Mucosa of rectum (tissue), 2 donors: ENCODE results near the gene PIP5K1C.

Source experiments
- H3K27ac ChIP-seq, 2 donors: one replicate each; pipeline ENCODE4 v1.7.0; 2013; ENCODE audit warnings: inconsistent platforms in 2 of 2, low read depth in 2 of 2, low read length in 2 of 2
- H3K27me3 ChIP-seq, 2 donors: one replicate each; pipeline ENCODE4 v1.7.0; 2013; ENCODE audit warnings: low read length in 2 of 2; ENCODE audit not compliant: control insufficient read depth in 2 of 2, insufficient read depth in 2 of 2
- H3K36me3 ChIP-seq, 2 donors: one replicate each; pipeline ENCODE4 v1.7.0; 2013; ENCODE audit warnings: low read length in 2 of 2; ENCODE audit not compliant: control insufficient read depth in 2 of 2, insufficient read depth in 2 of 2
- H3K4me1 ChIP-seq, 2 donors: one replicate each; pipeline ENCODE4 v1.7.0; 2013; ENCODE audit warnings: low read length in 2 of 2, mild to moderate bottlenecking in 1 of 2; ENCODE audit not compliant: control insufficient read depth in 2 of 2, insufficient read depth in 2 of 2
- H3K4me3 ChIP-seq, 2 donors: one replicate each; pipeline ENCODE4 v1.7.0; 2013; ENCODE audit warnings: low read length in 2 of 2
- H3K9ac ChIP-seq, 2 donors: one replicate each; pipeline ENCODE4 v1.7.0; 2013; ENCODE audit warnings: low read length in 2 of 2, low read depth in 1 of 2, mild to moderate bottlenecking in 1 of 2
- H3K9me3 ChIP-seq, 2 donors: one replicate each; pipeline ENCODE4 v1.7.0; 2013; ENCODE audit warnings: low read length in 2 of 2; ENCODE audit not compliant: control insufficient read depth in 2 of 2
- donor health status: healthy.
- donor health status: Normal muscosa, but diverticular disease.

The PIP5K1C gene

DNA sequence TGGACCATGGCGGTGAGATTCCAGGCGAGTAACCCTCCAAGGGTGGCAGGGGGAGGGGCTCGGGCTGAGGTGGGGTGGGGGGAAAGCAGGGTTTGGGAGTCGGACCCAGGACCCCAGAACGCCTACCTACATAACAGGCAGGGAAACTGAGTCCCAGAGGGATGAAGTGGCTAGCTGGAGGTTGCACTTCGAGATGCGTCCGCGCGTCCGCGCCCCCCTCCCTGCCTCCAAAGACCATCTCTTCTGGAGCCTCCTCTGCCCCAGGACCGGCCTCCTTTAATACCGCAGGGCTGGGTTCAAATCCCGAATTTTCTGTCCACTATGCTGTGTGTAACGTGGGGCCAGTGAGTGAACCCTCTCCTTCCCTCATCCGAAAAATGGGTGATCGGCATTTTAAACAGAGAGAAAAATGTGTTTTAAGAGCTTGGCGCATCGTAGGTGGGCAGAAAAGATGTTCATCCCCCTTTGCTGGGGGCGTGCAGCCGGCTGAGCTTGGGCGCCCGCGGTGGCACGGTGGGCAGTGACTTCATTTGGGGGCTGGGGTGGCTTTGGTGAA is 21.7 kb upstream of the PIP5K1C start:
- Histone ChIP-seq H3K9ac (peak overlapping the region; percentile 84 to 93), H3K27me3 (peaks cover 0 to 6% of the 10 kb centered on the region in 2 donors), H3K36me3 (no peaks in the 10 kb centered on the region), H3K27ac (peak overlapping the region; percentile 91 to 94), H3K4me3 (peak overlapping the region; percentile 80 to 92), H3K4me1 (peaks cover 28 to 35% of the 10 kb centered on the region in 2 donors), H3K9me3 (no peaks in the 10 kb centered on the region)

DNA sequence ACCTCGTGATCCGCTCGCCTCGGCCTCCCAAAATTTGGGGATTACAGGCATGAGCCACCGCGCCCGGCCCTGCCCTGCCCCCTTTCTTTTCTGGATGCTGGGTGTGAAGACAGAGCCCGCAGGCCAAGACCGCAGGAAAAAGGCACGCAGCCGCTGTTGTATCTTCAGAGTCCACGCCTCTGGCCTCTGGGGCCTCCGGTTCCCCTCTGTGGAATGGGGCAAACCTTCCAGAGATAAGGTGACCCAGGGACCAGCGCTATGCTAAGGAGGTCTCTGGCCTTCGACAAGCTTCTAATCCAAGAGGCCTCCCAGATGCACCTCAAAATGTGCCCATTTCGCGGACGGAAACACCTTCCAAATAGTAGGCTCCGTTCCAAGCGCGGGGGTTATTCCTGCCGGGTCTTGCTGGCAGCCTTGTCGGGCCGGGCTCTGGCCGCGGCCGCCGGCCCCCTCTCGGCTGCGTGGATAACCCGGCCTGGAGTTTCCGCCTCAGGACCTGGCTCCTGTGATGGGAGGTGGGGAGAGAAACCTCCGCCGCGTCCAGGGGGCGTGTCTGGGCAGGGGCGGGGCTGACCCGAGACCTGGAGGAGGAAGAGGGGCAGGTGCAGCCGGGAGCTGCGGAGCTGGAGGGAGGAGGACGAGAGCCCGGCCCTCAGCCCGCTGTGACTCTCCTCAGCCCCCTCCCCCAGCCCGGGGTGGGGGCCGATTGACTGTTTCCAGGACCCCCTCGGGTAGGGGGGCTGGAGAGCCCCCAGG is 21.0 kb upstream of the PIP5K1C start:
- peak overlapping the region; percentile 84 to 93 for H3K9ac ChIP-seq
- H3K9me3 ChIP-seq, result no peaks in the 10 kb centered on the region
- peak overlapping the region; percentile 91 to 94 for H3K27ac ChIP-seq
- peaks cover 26 to 35% of the 10 kb centered on the region in 2 donors for H3K4me1 ChIP-seq
- peaks cover 0 to 6% of the 10 kb centered on the region in 2 donors for H3K27me3 ChIP-seq
- peak overlapping the region; percentile 80 to 92 for H3K4me3 ChIP-seq
- no peaks in the 10 kb centered on the region for H3K36me3 ChIP-seq

DNA sequence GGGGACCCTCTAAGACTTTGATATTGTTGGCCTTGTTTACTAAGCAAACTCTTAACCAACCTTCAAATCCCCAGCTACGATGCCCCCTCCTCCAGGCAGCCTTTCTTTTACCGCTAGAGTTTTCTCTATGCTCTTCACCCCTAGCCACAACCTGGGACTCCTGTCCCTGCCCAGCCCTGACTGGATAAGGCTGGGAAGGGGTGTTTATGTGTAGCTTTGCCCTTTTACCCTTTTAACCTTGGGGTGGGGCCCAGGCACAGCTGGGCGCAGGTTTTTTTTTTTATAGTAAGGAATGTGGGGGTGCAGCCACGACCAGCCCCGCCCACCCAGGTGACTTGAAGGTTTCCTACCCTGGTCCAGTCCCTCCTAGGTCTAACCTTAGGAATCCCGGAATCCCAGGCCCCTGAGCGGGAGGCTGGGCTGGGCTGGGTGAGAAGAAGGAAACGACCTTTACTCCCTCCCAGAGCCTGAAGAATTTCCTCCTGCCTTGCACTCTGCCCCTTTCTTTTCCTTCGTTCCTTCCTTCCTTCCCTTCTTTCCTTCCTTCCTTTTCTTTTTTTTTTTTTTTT is 20.2 kb upstream of the PIP5K1C start:
- Histone ChIP-seq H3K4me1 (peaks cover 22 to 30% of the 10 kb centered on the region in 2 donors), H3K9ac (peak overlapping the region in 1 of 2 donors; percentile 93), H3K27me3 (peaks cover 0 to 6% of the 10 kb centered on the region in 2 donors), H3K9me3 (no peaks in the 10 kb centered on the region), H3K36me3 (no peaks in the 10 kb centered on the region), H3K27ac (peak overlapping the region; percentile 91 to 94), H3K4me3 (peak overlapping the region; percentile 74 to 92)

DNA sequence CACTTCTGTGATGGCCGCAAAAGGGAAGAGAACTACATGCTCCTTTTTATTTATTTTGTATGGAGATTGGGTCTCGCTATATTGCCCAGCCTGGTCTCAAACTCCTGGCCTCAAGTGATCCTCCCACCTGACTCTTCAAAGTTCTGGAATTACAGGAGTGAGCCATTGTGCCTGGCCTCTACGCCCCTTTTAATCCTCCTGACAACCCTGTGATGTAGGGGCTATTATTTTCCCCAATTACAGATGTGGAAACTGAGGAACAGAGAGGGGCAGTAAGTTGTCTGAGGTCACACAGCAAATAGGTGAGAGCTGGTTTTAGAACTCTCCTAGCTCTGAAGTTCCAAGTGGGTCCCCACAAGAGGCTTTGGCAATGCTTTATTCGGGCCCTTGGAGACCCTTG is 19.6 kb upstream of the PIP5K1C start:
- H3K9ac ChIP-seq, result peak overlapping the region in 1 of 2 donors; percentile 47
- H3K4me3 ChIP-seq, result peak overlapping the region in 1 of 2 donors; percentile 4
- peak overlapping the region; percentile 91 to 94 for H3K27ac ChIP-seq
- H3K27me3 ChIP-seq, result peaks cover 0 to 6% of the 10 kb centered on the region in 2 donors
- no peaks in the 10 kb centered on the region for H3K36me3 ChIP-seq
- H3K4me1 ChIP-seq, result peaks cover 18 to 28% of the 10 kb centered on the region in 2 donors
- H3K9me3 ChIP-seq, result no peaks in the 10 kb centered on the region

DNA sequence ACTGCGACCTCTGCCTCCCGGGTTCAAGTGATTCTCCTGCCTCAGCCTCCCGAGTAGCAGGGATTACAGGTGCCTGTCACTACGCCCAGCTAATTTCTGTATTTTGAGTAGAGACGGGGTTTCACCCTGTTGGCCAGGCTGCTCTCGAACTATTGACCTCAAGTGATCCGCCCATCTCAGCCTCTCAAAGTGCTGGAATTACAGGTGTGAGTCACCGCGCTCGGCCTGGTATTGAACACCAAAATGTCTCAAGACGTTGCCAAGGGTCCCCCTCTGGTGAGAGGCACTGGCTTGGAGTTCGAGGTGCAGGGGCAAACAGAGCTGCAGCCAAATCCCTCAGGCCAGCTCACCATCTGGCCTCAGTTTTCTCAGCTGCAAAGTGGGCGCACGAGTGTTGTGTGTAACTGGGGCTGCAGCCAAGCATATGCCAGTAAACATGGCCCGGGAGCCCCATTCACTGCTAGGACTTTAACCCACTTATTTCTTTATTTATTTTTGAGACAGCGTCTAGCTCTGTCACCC is 15.9 kb upstream of the PIP5K1C start:
- Histone ChIP-seq H3K9ac (no peak overlapping the region), H3K4me1 (peaks cover 24 to 45% of the 10 kb centered on the region in 2 donors), H3K27me3 (peaks cover 0 to 6% of the 10 kb centered on the region in 2 donors), H3K4me3 (no peak overlapping the region), H3K27ac (peak overlapping the region in 1 of 2 donors; percentile 43), H3K9me3 (no peaks in the 10 kb centered on the region), H3K36me3 (no peaks in the 10 kb centered on the region)

DNA sequence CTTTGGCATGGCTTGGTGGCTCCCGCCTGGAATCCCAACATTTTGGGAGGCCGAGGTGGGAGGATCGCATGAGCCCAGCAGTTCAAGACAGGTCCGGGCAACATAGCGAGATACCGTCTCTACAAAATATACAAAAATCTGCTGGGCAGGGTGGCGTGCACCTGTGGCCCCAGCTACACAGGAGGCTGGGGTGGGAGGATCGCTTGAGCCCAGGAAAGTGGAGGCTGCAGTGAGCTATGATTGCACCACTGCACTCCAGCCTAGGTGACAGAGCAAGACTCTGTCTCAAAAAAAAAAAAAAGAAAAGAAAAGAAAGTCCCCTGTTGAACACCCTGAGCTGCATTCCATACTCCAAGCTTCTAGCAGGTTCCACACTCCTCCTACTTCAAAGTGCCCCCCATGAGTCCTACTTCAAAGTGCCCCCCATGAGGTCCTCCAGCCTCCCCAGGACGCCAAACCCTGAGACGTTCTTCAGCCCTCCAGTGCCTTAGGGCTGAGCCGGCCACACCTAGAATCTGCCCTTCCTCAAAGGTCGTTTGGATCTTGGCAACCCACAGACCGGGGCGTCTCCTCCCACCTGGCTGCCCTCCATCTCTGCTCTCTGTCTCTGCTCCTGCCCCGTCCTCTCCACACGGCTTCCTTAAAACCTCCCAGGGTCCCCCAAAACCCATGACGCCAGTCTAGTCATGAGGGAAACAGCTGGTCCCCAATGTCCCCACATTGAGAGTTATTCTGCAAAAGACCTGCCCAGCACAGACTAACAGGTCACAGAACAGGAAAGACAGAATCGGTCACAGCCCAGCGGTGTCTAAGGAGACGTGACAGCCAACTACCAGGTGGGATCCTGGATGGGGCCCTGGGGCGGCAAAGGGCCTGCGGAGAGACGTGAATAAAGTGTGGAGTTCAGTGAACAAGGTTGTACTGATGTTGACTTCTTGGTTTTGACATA is 12.7 kb upstream of the PIP5K1C start:
- Histone ChIP-seq H3K4me3 (peak overlapping the region; percentile 29 to 55), H3K9ac (peak overlapping the region; percentile 15 to 64), H3K9me3 (no peaks in the 10 kb centered on the region), H3K4me1 (peaks cover 20 to 36% of the 10 kb centered on the region in 2 donors), H3K27ac (peak overlapping the region; percentile 74 to 87), H3K27me3 (no peaks in the 10 kb centered on the region), H3K36me3 (no peaks in the 10 kb centered on the region)

DNA sequence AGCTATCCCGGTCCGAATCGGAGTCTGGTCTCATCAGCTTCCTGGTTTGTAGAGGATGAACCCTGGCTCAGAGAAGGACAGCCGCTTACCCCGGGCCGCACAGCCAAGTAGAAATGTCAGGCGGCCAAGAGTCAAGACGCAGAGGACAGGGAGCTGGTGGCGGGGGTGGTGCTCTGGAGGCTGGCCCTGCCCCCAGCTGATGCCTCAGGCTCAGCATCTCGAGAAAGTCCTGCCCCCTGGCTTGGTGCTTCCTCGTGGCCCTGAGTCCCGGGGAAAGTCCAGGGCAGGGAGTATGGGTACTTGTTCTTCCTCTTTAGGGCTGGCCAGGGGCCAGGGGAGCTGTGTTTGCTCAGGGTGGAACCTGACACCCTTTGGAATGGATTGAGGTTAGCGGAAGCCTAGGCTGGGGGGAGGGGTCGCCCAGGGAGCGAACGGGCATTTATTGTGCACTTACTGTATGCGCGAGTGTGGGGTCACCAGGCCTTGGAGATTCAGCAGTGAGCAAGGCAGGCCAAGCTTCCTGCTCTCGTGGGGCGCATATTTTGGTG is 10.1 kb upstream of the PIP5K1C start:
- peak overlapping the region; percentile 96 to 99 for H3K27ac ChIP-seq

DNA sequence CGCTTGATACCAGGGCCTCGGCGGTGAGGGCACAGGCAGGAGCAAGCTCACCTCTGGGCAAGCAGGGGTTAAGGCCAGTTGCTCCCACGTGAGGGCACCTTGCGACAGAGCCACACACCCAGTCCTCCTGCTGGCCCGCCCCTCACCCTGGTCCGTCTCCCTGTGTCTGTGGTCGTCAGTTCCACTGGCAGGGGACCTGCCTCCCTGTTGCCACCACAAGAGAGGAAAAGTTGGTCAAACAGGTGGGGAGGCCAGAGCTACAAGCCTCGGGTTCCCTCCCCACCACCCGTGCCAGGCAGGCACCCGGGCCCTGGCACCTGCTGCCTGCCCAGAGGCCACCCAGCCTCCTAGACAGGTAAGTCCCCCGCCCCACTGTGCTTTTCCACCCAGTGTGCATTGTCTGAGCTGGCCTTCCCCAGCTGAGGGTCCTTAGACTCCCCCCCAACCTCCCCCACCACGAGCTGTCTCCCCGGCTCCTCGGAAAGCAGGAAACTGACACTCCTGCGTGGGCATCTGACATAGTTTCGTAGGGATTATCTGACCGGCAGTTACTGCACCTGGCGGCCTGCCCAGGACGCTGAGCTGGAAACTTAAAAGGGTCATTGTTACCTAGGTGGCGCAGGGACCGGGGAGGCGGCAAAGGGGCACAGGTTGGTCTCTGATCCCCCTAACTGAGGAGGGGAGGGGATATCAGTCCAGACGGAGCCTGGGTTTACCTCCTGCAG is 8.1 kb upstream of the PIP5K1C start, which contains the start of gene TJP3:
TSS of gene TJP3 (plus strand) at position 178 of the 725 bp plus-strand sequence. CDS start 20,049 bp downstream, outside the sequence.
- Histone ChIP-seq H3K27ac (peak within 1 kb of the TSS; percentile 96 to 99), H3K4me1 (peaks cover 23 to 34% of the 10 kb centered on the region in 2 donors), H3K36me3 (no peaks in the 10 kb centered on the region), H3K4me3 (peak within 1 kb of the TSS; percentile 79 to 96), H3K9me3 (no peaks in the 10 kb centered on the region), H3K9ac (peak within 1 kb of the TSS; percentile 92 to 97), H3K27me3 (no peaks in the 10 kb centered on the region)

More for the DNA sequence above, 10.1 kb upstream of the PIP5K1C start:
- H3K9me3 ChIP-seq, result no peaks in the 10 kb centered on the region
- peak overlapping the region; percentile 61 to 96 for H3K4me3 ChIP-seq
- H3K27me3 ChIP-seq, result no peaks in the 10 kb centered on the region
- H3K9ac ChIP-seq, result peak overlapping the region in 1 of 2 donors; percentile 97
- peaks cover 26 to 43% of the 10 kb centered on the region in 2 donors for H3K4me1 ChIP-seq
- H3K36me3 ChIP-seq, result no peaks in the 10 kb centered on the region

DNA sequence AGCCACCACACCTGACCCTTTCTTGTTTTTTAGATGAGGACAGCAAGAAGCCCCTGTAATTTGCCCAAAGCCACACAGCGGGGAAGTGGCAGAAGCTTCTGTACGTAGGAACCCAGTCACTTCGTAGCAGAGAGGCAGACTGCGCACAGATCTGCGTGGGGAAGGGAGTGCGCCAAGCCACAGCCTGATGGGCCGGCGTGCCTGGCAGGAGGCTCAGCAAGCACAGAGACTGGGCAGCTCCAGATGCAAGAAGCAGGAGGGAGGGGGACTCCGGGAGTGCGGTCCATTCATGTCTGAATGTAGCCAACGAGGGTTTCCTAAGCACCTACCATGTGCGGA is 7.6 kb upstream of the PIP5K1C start:
- Histone ChIP-seq H3K27ac (peak overlapping the region; percentile 96 to 99), H3K36me3 (no peaks in the 10 kb centered on the region), H3K4me3 (peak overlapping the region; percentile 79 to 96), H3K9ac (peak overlapping the region; percentile 92 to 97), H3K27me3 (no peaks in the 10 kb centered on the region), H3K9me3 (no peaks in the 10 kb centered on the region), H3K4me1 (peaks cover 21 to 29% of the 10 kb centered on the region in 2 donors)
